Measurements from ENCODE around the gene DLK1.

The DLK1 gene

GRCh38 chr14:100777818-100778525, 51.3 kb downstream of the DLK1 start:
- no peak for DNase-seq (ENCODE audit: low read depth in 2 of 2)

- no peak for DNase-seq (ENCODE audit: low read depth in 2 of 2)
These were observed 51.8 kb downstream of the DLK1 start for GRCh38 chr14:100778526-100778882.

- DNase-seq (ENCODE audit: low read depth in 2 of 2): no peak
These were observed 52.4 kb downstream of the DLK1 start for GRCh38 chr14:100778951-100779690.

GRCh38 chr14:100779691-100780080, 53.0 kb downstream of the DLK1 start:
- no peak for DNase-seq (ENCODE audit: low read depth in 2 of 2)

- no peak for DNase-seq (ENCODE audit: low read depth in 2 of 2)
These were observed 53.6 kb downstream of the DLK1 start for GRCh38 chr14:100780246-100780645.

GRCh38 chr14:100780646-100781355, 54.1 kb downstream of the DLK1 start:
- no peak for DNase-seq (ENCODE audit: low read depth in 2 of 2)

GRCh38 chr14:100781952-100782351, 55.3 kb downstream of the DLK1 start:
- no peak for DNase-seq (ENCODE audit: low read depth in 2 of 2)

- no peak for DNase-seq (ENCODE audit: low read depth in 2 of 2)
These were observed 56.0 kb downstream of the DLK1 start for GRCh38 chr14:100782516-100783320.

- DNase-seq (ENCODE audit: low read depth in 2 of 2): no peak
These were observed 57.1 kb downstream of the DLK1 start for GRCh38 chr14:100783630-100784370.

- DNase-seq (ENCODE audit: low read depth in 2 of 2): no peak
These were observed 58.0 kb downstream of the DLK1 start for GRCh38 chr14:100784523-100785337.

- no peak for DNase-seq (ENCODE audit: low read depth in 2 of 2)
These were observed 58.6 kb downstream of the DLK1 start for GRCh38 chr14:100785338-100785615.

- no peak for DNase-seq (ENCODE audit: low read depth in 2 of 2)
These were observed 58.9 kb downstream of the DLK1 start for GRCh38 chr14:100785626-100786025.

GRCh38 chr14:100786131-100786530, 59.4 kb downstream of the DLK1 start:
- no peak for DNase-seq (ENCODE audit: low read depth in 2 of 2)

GRCh38 chr14:100786576-100787219, 60.0 kb downstream of the DLK1 start:
- DNase-seq (ENCODE audit: low read depth in 2 of 2): no peak

GRCh38 chr14:100787659-100788058, 61.0 kb downstream of the DLK1 start:
- no peak for DNase-seq (ENCODE audit: low read depth in 2 of 2)

Measured in stimulated activated CD4-positive, alpha-beta T cell treated with anti-CD3 and anti-CD28 coated beads, Interleukin-1b, Interleukin-23, amount 100 ng/mL, for 1 hour (primary cell).